GM21360 (cell line): ENCODE measurements around the gene APPL2.
"Not testable (repeated sequence)": the region's sequence is repeated elsewhere in the genome, so short reads cannot be mapped to it uniquely, and the experiment has no call there.

Experiments used
- ATAC-seq: cut with Tn5 transposase; IDR thresholded peaks from one replicate; pipeline ENCODE4 v1.9.1; 2021; ENCODE audit warnings: mild to moderate bottlenecking, moderate library complexity; ENCODE audit not compliant: unreplicated experiment

APPL2 gene

GRCh38 chr12:105198961-105199360 is 37.0 kb downstream of the APPL2 start:
- ATAC-seq, result no peak

- ATAC-seq, result no peak
Observed at GRCh38 chr12:105196090-105196489, 39.9 kb downstream of the APPL2 start.

- no peak for ATAC-seq
Observed at GRCh38 chr12:105194947-105195346, 41.0 kb downstream of the APPL2 start.

- ATAC-seq, result no peak
Observed at GRCh38 chr12:105192624-105193225, 43.2 kb downstream of the APPL2 start.

GRCh38 chr12:105190530-105190929 is 45.4 kb downstream of the APPL2 start:
- ATAC-seq, result no peak

GRCh38 chr12:105189293-105189692 is 46.7 kb downstream of the APPL2 start:
- ATAC-seq, result no peak

- ATAC-seq, result not testable (repeated sequence)
Observed at GRCh38 chr12:105183976-105184375, 52.0 kb downstream of the APPL2 start.

- ATAC-seq, result not testable (repeated sequence)
Observed at GRCh38 chr12:105183406-105183805, 52.6 kb downstream of the APPL2 start.

- not testable (repeated sequence) for ATAC-seq
Observed at GRCh38 chr12:105179114-105179513, 56.9 kb downstream of the APPL2 start.

GRCh38 chr12:105177208-105177607 is 58.8 kb downstream of the APPL2 start:
- no peak for ATAC-seq

- no peak for ATAC-seq
Observed at GRCh38 chr12:105175397-105175990, 60.5 kb downstream of the APPL2 start.

- ATAC-seq, result no peak
Observed at GRCh38 chr12:105171691-105172436, 64.1 kb downstream of the APPL2 start.

GRCh38 chr12:105170139-105170538 is 65.8 kb downstream of the APPL2 start:
- ATAC-seq, result no peak

- ATAC-seq, result no peak
Observed at GRCh38 chr12:105168006-105168405, 68.0 kb downstream of the APPL2 start.

GRCh38 chr12:105167346-105167745 is 68.6 kb downstream of the APPL2 start:
- ATAC-seq, result no peak

- no peak for ATAC-seq
Observed at GRCh38 chr12:105166736-105167135, 69.2 kb downstream of the APPL2 start.

- no peak for ATAC-seq
Observed at GRCh38 chr12:105164068-105164467, 71.9 kb downstream of the APPL2 start.

GRCh38 chr12:105162174-105162573 is 73.8 kb downstream of the APPL2 start:
- ATAC-seq, result no peak

- no peak for ATAC-seq
Observed at GRCh38 chr12:105158876-105159275, 77.1 kb downstream of the APPL2 start.

GRCh38 chr12:105157606-105158005 is 78.4 kb downstream of the APPL2 start:
- ATAC-seq, result no peak

GRCh38 chr12:105156260-105156659 is 79.7 kb downstream of the APPL2 start:
- no peak for ATAC-seq

GRCh38 chr12:105142259-105142658 is 93.7 kb downstream of the APPL2 start:
- no peak for ATAC-seq
